T47D (cell line): ENCODE data around the gene PATJ.
A peak's percentile ranks its signal among the peaks of the same experiment; 100 is the strongest.

Experiments used
- DNase-seq, 2 experiments: peaks; one replicate each; pipeline versions ENCODE4 v3.0.0 to v3.0.0-alpha.2; 2011 to 2012; ENCODE audit warnings: low read depth in 1 of 2, low spot score in 1 of 2
- JUND ChIP-seq: IDR thresholded peaks from 2 replicates; pipeline ENCODE4 v1.6.1; 2012; ENCODE audit warnings: low read depth
- in situ Hi-C: cut with HindIII; loops from 2 replicates; pipeline ENCODE4 v1.10.0; 2016; ENCODE audit warnings: low sequenced_read_pairs, low pct_unique_long_range_greater_than_20kb

Gene PATJ

GRCh38 chr1:61980561-61980960 is 238.3 kb downstream of the PATJ start:
- TF ChIP-seq JUND = no peak
- in situ Hi-C loops = no loop called here

GRCh38 chr1:61981870-61982660 is 239.8 kb downstream of the PATJ start:
- no peak for DNase-seq
- in situ Hi-C loops = no loop called here
- TF ChIP-seq JUND = no peak

More at GRCh38 chr1:61980561-61980960, 238.3 kb downstream of the PATJ start:
- no peak for DNase-seq

GRCh38 chr1:61983236-61983635 is 241.0 kb downstream of the PATJ start:
- TF ChIP-seq JUND = no peak
- in situ Hi-C loops = no loop called here
- no peak for DNase-seq

DNA sequence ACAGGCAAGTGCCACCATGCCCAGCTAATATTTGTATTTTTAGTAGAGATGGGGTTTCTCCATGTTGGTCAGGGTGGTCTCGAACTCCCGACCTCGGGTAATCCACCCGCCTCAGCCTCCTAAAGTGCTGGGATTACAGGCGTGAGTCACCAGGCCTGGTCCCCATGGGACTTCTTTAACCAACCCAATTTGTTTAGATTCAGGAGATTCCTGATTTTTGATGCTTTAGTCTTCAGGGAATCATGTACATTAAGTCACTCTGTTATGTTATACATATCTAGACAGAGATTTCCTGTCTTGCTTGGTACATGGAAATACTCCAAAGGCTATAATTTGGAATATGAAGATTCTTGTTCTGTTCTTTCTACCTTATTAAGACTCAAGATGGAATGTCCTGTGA is 250.0 kb downstream of the PATJ start:
- no peak for TF ChIP-seq JUND

GRCh38 chr1:61993331-61993961 is 251.2 kb downstream of the PATJ start:
- peak in 1 of 2 experiments; percentile 52 for DNase-seq
- in situ Hi-C loops = no loop called here
- no peak for TF ChIP-seq JUND

More for the DNA sequence above, 250.0 kb downstream of the PATJ start:
- no peak for DNase-seq
- in situ Hi-C loops = no loop called here

DNA sequence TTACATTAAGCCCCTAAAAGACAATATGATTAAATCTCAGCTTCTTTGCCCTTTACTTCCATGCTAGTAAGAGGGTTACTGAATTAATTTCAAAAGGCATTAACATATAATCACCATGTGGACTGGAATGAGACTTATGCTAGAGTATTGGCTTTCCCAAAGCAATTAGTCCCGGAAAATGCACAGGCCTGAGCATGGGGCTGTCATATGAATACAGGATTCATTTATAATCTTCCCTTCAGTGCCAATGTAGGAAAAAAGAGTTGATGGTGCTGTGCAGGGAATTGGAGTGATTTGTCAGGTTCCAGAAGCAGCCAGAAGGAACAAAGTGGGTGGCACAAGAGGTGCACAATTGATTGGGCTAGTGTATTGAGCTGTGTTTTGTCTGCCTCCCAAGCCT is 253.4 kb downstream of the PATJ start:
- in situ Hi-C loops = no loop called here
- no peak for TF ChIP-seq JUND
- no peak for DNase-seq

GRCh38 chr1:61997123-61997522 is 254.8 kb downstream of the PATJ start:
- no peak for TF ChIP-seq JUND
- in situ Hi-C loops = no loop called here
- no peak for DNase-seq

- in situ Hi-C loops = no loop called here
- no peak for TF ChIP-seq JUND
- no peak for DNase-seq
Measured at GRCh38 chr1:62003777-62004176, 261.5 kb downstream of the PATJ start.

GRCh38 chr1:62006690-62007089 is 264.4 kb downstream of the PATJ start:
- TF ChIP-seq JUND = no peak
- DNase-seq = no peak
- in situ Hi-C loops = no loop called here

GRCh38 chr1:62011006-62011405 is 268.7 kb downstream of the PATJ start:
- DNase-seq = no peak
- in situ Hi-C loops = no loop called here
- TF ChIP-seq JUND = no peak

DNA sequence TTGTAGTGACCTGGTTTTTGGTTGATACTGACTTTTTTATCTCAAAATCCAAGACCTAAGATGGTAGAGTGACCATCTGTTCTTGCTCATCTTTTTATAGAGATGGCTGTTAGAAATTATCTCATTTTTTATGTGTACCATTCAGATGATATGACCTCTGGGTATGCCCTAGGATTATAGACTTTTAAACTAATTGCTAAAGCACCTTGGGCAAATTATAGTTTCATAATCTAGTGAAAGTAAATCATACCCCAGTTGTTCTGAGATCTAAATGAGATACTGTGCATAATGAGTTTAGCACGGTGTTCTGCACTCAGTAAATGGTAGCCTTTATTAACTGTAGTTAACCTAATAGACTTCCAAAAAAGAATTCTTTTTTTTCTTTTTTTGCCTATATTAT is 269.8 kb downstream of the PATJ start:
- TF ChIP-seq JUND = no peak
- no peak for DNase-seq
- in situ Hi-C loops = no loop called here

GRCh38 chr1:62012836-62013235 is 270.6 kb downstream of the PATJ start:
- in situ Hi-C loops = no loop called here
- no peak for DNase-seq
- no peak for TF ChIP-seq JUND

GRCh38 chr1:62013264-62013663 is 271.0 kb downstream of the PATJ start:
- DNase-seq = no peak
- no peak for TF ChIP-seq JUND
- in situ Hi-C loops = no loop called here
